Pancreas (tissue), 10 donors: ENCODE results near the gene MESP2. TPM values are rescaled to one million over a fixed set of nuclear protein-coding genes. Genes with fewer than 3 reads are reported as not detected.

ENCODE experiments used
- ATAC-seq, 4 donors: fragments of 200-7000 bp; cut with Tn5 transposase; one replicate each; pipeline versions ENCODE4 v1.8.0 to v1.9.1; 2020; ENCODE audit warnings: mild to moderate bottlenecking in 4 of 4, moderate library complexity in 4 of 4
- DNase-seq, 6 donors: peaks; one replicate each; pipeline ENCODE4 v3.0.0-alpha.2; 2020
- FAIRE-seq: peaks from 2 replicates; lab custom pipeline; 2012; peaks lifted over from hg19 to GRCh38; lab: Jason Lieb, UNC
- H3K27ac ChIP-seq, 4 donors: fragments of 200-600 bp; sonication (generic); 1 replicate in 3 of 4; 2 replicates in 1 of 4; pipeline versions ENCODE4 v1.5.0 to v1.8.0; 2020
- H3K27me3 ChIP-seq, 4 donors: fragments of 200-600 bp; one replicate each; pipeline ENCODE4 v1.8.0; 2021
- H3K36me3 ChIP-seq, 3 donors: fragments of 200-600 bp; sonication (generic) in 1 of 3; one replicate each; pipeline versions ENCODE4 v1.5.0 to v1.8.0; 2020 to 2021
- H3K4me1 ChIP-seq, 3 donors: fragments of 200-600 bp; one replicate each; pipeline ENCODE4 v1.8.0; 2021
- H3K4me3 ChIP-seq, 4 donors: fragments of 200-600 bp; sonication (generic) in 2 of 4; one replicate each; pipeline versions ENCODE4 v1.5.0 to v1.8.0; 2020 to 2021
- H3K9me3 ChIP-seq, 4 donors: fragments of 200-600 bp; one replicate each; pipeline ENCODE4 v1.8.0; 2021
- WGBS, 2 donors: extraction: QIAGEN DNeasy Blood & Tissue Kit; methylation state at CpG; one replicate each; pipeline ENCODE4 v1.1.7; 2013; 5-methylcytosine and 5-hydroxymethylcytosine counted together
- intact Hi-C, 3 donors: fragments of 100-400 bp; cut with DNase I; formaldehyde crosslinking; loops; one replicate each; pipeline versions ENCODE4 v1.11.1 to v1.14.2; 2022
- polyA plus RNA-seq, 2 donors: library from polyadenylated mRNA; stranded (reverse); fragments of 200-250 nt; gene quantifications; one replicate each; pipeline ENCODE4 v1.2.3, GENCODE V29; 2013
- total RNA-seq, 6 donors: library from RNA; stranded (reverse); fragmentation: NEBNext Ultra II Directional in 4 of 6; extraction: Animal tissue kit (Norgen Biotek cat#: 25700) in 4 of 6; gene quantifications; one replicate each; pipeline versions ENCODE4 v1.2.1 to v1.2.4, GENCODE V29; 2021 to 2023
- TF ChIP-seq, protein P1 (sequence below), 4 donors: fragments of 200-600 bp; sonication (generic) in 3 of 4; IDR thresholded peaks; one replicate each; pipeline versions ENCODE4 v1.5.0 to v1.8.0; 2021; ENCODE audit warnings: antibody characterized with exemption in 4 of 4
- donor health status: healthy with polysubstance abuse.
- donor health status: DM: no; HTN: no; CAD: no; lungs with moderate emphysema.
- donor health status: DM: no; HTN: no; CAD: no.
- donor health status: control.
- donor health status: control.
- donor health status: Bipolar disorder and iron deficiency.
- donor health status: DM: yes; HTN: yes; CAD: no.
- donor health status: DM: no; HTN: no; CAD: no.
- donor health status: DM: no; HTN: no; CAD: no.
- donor health status: DM: yes; HTN: yes; CAD: no.

The MESP2 gene
- total and polyA plus RNA-seq, 8 donors, result 0.12 to 0.46 (median 0.22) TPM; not detected in 3

DNA sequence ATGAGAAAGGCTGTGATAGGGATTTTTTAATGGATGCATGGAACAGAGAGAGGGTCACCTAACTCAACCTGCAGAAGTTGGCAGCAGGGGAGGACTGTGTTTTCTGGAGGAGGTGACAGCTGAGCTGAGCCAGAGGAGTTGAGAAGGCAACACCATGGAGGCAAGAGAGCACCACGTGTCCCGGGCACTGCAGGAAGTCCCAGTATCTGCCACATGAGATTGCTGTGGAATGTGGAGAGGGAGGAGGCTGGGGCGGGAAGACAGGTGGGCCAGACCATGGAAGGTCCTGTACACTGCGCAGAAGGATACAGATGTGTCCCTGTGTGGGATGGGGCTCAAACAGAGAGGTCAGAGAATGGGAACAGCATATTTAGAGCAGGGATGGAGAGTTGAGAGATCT lies 40.4 kb upstream of the MESP2 start:
- Histone ChIP-seq H3K4me1 (no peaks in the 10 kb centered on the region), H3K4me3 (no peak overlapping the region), H3K36me3 (no peaks in the 10 kb centered on the region), H3K27ac (no peak overlapping the region), H3K27me3 (no peaks in the 10 kb centered on the region), H3K9me3 (no peaks in the 10 kb centered on the region)
- FAIRE-seq, result no peak
- 51 to 62% methylated on average over 4 of the region's 4 CpGs for WGBS, 2 donors
- no peak for ATAC-seq
- DNase-seq, result no peak
- TF ChIP-seq, protein P1, sequence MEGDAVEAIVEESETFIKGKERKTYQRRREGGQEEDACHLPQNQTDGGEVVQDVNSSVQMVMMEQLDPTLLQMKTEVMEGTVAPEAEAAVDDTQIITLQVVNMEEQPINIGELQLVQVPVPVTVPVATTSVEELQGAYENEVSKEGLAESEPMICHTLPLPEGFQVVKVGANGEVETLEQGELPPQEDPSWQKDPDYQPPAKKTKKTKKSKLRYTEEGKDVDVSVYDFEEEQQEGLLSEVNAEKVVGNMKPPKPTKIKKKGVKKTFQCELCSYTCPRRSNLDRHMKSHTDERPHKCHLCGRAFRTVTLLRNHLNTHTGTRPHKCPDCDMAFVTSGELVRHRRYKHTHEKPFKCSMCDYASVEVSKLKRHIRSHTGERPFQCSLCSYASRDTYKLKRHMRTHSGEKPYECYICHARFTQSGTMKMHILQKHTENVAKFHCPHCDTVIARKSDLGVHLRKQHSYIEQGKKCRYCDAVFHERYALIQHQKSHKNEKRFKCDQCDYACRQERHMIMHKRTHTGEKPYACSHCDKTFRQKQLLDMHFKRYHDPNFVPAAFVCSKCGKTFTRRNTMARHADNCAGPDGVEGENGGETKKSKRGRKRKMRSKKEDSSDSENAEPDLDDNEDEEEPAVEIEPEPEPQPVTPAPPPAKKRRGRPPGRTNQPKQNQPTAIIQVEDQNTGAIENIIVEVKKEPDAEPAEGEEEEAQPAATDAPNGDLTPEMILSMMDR (IDR thresholded peaks at IDR 0.05), result no peak
- intact Hi-C loops, result no loop called here

- ATAC-seq (peak; percentile 85 to 98 (median 94)), FAIRE-seq (peak; percentile 26), DNase-seq (peak in 2 of 6 donors; percentile 56 to 73)
- Histone ChIP-seq H3K4me1 (no peaks in the 10 kb centered on the region), H3K4me3 (no peak overlapping the region), H3K9me3 (no peaks in the 10 kb centered on the region), H3K36me3 (no peaks in the 10 kb centered on the region), H3K27me3 (no peaks in the 10 kb centered on the region), H3K27ac (no peak overlapping the region)
- TF ChIP-seq, protein P1 (IDR thresholded peaks at IDR 0.05), result peak; percentile 84 to 95 (median 94)
- WGBS, 2 donors, result 1 to 5% methylated on average over 8 of the region's 8 CpGs
- intact Hi-C loops, result loop anchor here in 1 of 3 donors (5.0 kb wide), 1 partner anchor 137 kb away; no protein-coding TSS in a partner anchor
Measured at GRCh38 chr15:89740137-89740536, 36.0 kb upstream of the MESP2 start.

- 81 to 82% methylated on average over 8 of the region's 8 CpGs for WGBS, 2 donors
- no peaks in the 10 kb centered on the region for H3K36me3 ChIP-seq
- DNase-seq (no peak), ATAC-seq (no peak), FAIRE-seq (no peak)
- H3K4me1 ChIP-seq, result no peaks in the 10 kb centered on the region
- H3K27me3 ChIP-seq, result no peaks in the 10 kb centered on the region
- H3K4me3 ChIP-seq, result no peak overlapping the region
- intact Hi-C loops, result loop anchor here in 1 of 3 donors (5.0 kb wide), 1 partner anchor 134 kb away; no protein-coding TSS in a partner anchor
- no peaks in the 10 kb centered on the region for H3K9me3 ChIP-seq
- TF ChIP-seq, protein P1 (IDR thresholded peaks at IDR 0.05), result no peak
- no peak overlapping the region for H3K27ac ChIP-seq
Measured at GRCh38 chr15:89743011-89743410, 33.1 kb upstream of the MESP2 start.

DNA sequence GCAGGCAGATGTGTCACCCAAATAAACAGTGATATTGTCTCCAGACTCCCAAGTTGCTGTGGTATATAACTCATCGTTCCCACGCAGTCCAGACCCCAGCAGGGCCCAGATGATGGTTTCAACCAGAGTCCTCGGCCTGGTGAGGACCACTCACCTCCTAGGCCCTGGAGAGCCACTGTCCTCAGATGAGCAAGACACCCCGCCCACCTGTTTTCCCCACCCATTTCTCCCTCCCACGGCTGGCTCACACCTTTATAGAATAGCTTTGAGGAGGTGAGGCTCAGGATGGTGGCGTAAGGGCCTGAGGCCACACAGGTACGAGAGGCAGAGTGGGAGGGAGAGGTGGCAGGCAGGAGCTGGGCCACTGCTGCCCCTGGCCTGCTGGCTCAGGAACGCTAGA lies 32.5 kb upstream of the MESP2 start:
- no peak overlapping the region for H3K27ac ChIP-seq
- H3K4me3 ChIP-seq, result no peak overlapping the region
- no peak for DNase-seq
- 83 to 91% methylated on average over 8 of the region's 8 CpGs for WGBS, 2 donors
- TF ChIP-seq, protein P1 (IDR thresholded peaks at IDR 0.05), result no peak
- intact Hi-C loops, result loop anchor here in 1 of 3 donors (5.0 kb wide), 1 partner anchor 134 kb away; no protein-coding TSS in a partner anchor
- H3K27me3 ChIP-seq, result no peaks in the 10 kb centered on the region
- no peak for ATAC-seq
- H3K9me3 ChIP-seq, result no peaks in the 10 kb centered on the region
- H3K36me3 ChIP-seq, result no peaks in the 10 kb centered on the region
- no peaks in the 10 kb centered on the region for H3K4me1 ChIP-seq
- FAIRE-seq, result no peak

DNA sequence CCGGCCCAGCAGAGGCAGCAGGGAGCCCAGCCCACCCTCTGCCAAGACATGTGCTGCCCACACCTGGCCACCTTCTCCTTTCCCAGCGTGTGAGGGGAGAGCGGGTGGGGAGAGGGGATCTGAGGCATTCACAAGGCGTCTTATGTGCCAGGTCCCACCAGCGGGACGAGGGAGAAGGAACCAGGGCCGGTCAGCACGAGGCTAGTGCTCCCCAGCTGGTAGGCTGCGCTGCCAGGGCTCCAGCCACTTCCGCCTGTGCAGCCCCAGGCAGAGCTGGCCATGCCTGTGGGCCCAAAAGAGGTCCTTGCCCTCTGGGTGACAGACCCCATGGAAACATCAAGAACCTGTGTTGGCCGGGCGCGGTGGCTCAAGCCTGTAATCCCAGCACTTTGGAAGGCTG lies 31.0 kb upstream of the MESP2 start:
- FAIRE-seq (no peak), ATAC-seq (no peak), DNase-seq (no peak)
- Histone ChIP-seq H3K27me3 (no peaks in the 10 kb centered on the region), H3K9me3 (no peaks in the 10 kb centered on the region), H3K36me3 (no peaks in the 10 kb centered on the region), H3K4me1 (no peaks in the 10 kb centered on the region), H3K27ac (no peak overlapping the region), H3K4me3 (no peak overlapping the region)
- intact Hi-C loops, result no loop called here
- WGBS, 2 donors, result 80 to 89% methylated on average over 13 of the region's 13 CpGs
- TF ChIP-seq, protein P1 (IDR thresholded peaks at IDR 0.05), result no peak
